HCT116 (cell line): ENCODE measurements around the gene THSD7B.

Experiments used
- CBX3 ChIP-seq: IDR thresholded peaks from 2 replicates; pipeline ENCODE4 v1.6.1; 2012; ENCODE audit warnings: low read depth
- CTCF ChIP-seq, 3 experiments: fragments of 200-600 bp in 1 of 3; sonication (generic) in 1 of 3; IDR thresholded peaks in 2 of 3; conservative IDR thresholded peaks in 1 of 3; 2 replicates each; pipeline ENCODE4 v1.5.1; 2012 to 2017; ENCODE audit warnings: low read depth in 2 of 3, low read length in 2 of 3, antibody characterized with exemption in 1 of 3, borderline replicate concordance in 1 of 3, control low read depth in 1 of 3, mild to moderate bottlenecking in 1 of 3, mixed read lengths in 1 of 3, mixed run types in 1 of 3, moderate library complexity in 1 of 3; ENCODE audit not compliant: insufficient read depth in 1 of 3
- EGR1 ChIP-seq: IDR thresholded peaks from 2 replicates; pipeline ENCODE4 v1.6.1; 2012; ENCODE audit warnings: low read depth
- ELF1 ChIP-seq: IDR thresholded peaks from 2 replicates; pipeline ENCODE4 v1.6.1; 2012; ENCODE audit warnings: low read depth, borderline replicate concordance
- EZH2 ChIP-seq: fragments of 200-600 bp; sonication (generic); IDR thresholded peaks from 2 replicates; pipeline ENCODE4 v1.6.1; 2017; ENCODE audit warnings: antibody characterized with exemption, mixed run types
- EZH2phosphoT487 ChIP-seq: fragments of 200-600 bp; IDR thresholded peaks from 2 replicates; pipeline ENCODE4 v1.6.1; 2018; ENCODE audit warnings: antibody characterized with exemption, borderline replicate concordance
- JUND ChIP-seq: IDR thresholded peaks from 2 replicates; pipeline ENCODE4 v1.6.1; 2012
- MAX ChIP-seq: IDR thresholded peaks from 2 replicates; pipeline ENCODE4 v1.6.1; 2012
- POLR2A ChIP-seq: IDR thresholded peaks from 2 replicates; pipeline ENCODE4 v1.7.0; 2011; ENCODE audit warnings: borderline replicate concordance; ENCODE audit not compliant: insufficient read depth, insufficient read length; ENCODE audit errors: extremely low read depth
- RAD21 ChIP-seq: IDR thresholded peaks from 2 replicates; pipeline ENCODE4 v1.6.1; 2012; ENCODE audit warnings: low read depth, mild to moderate bottlenecking
- REST ChIP-seq: IDR thresholded peaks from 2 replicates; pipeline ENCODE4 v1.6.1; 2012; ENCODE audit warnings: low read depth
- SIN3A ChIP-seq: IDR thresholded peaks from 2 replicates; pipeline ENCODE4 v1.6.1; 2012; ENCODE audit warnings: low read depth
- TCF7L2 ChIP-seq: IDR thresholded peaks from 2 replicates; pipeline ENCODE4 v1.7.0; 2011; ENCODE audit warnings: borderline replicate concordance, inconsistent platforms; ENCODE audit not compliant: insufficient read depth, insufficient read length; ENCODE audit errors: extremely low read depth

GRCh38 chr2:136863468-136863867 is 98.1 kb downstream of the THSD7B start:
- TF ChIP-seq CTCF (IDR thresholded peaks at IDR 0.05 in 2 of 3, conservative IDR thresholded peaks at IDR 0.05 in 1 of 3; ENCODE audit: borderline replicate concordance in 1 of 3, insufficient read depth in 1 of 3, low read depth in 2 of 3, low read length in 2 of 3) (no peak), POLR2A (no peak), JUND (no peak), REST (no peak), MAX (no peak), EZH2 (no peak), EGR1 (no peak), TCF7L2 (no peak), EZH2phosphoT487 (no peak), RAD21 (no peak), SIN3A (no peak), ELF1 (no peak), CBX3 (no peak)
